ENCODE results near the gene ABCC6.
"Not testable (repeated sequence)": the region's sequence is repeated elsewhere in the genome, so short reads cannot be mapped to it uniquely, and the experiment has no call there.

The ABCC6 gene

DNA sequence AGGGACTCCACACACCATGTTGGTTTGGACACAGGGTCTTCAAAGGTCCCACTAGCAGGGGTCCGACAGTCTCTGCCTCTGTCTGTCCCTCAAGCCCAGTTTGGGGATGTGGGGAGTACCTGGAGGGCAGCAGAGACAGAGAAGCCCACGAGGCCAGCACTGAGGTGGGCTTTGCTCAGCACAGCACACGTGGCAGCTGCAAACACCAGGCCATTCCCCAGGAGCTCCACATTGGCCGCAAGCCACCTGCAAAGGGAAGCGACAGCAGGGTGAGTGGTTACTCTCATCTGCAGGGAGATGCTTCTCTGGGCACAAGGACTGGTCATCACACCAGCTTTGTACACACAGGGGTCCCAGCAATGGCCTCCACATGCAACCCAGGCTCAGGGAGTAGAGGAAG, 62.0 kb downstream of the ABCC6 start:
- no peak for DNase-seq (ENCODE audit: low read depth)

DNA sequence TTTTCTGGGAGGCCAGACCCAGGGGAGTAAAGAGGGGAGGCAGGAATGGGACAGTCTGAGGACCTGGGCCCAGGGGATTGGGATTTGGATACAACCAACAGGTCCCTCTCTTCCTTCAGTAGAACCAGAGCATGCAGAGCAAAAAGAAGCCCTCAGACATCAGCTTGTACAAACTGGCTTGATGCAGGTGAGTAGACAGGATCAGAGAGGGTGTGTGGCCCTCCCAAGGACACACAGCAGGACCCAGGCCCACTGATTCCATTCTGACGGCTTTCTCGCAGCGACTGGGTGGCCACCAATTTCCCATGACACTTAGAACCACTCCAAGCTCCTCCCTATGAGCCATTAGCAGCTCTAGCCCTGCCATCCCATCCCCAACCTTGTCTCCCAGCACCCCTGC, 63.6 kb downstream of the ABCC6 start:
- DNase-seq (ENCODE audit: low read depth) = no peak

- no peak for DNase-seq (ENCODE audit: low read depth)
Measured at GRCh38 chr16:16158741-16159374, 64.4 kb downstream of the ABCC6 start.

- no peak for DNase-seq (ENCODE audit: low read depth)
Measured at GRCh38 chr16:16158082-16158658, 65.1 kb downstream of the ABCC6 start.

- DNase-seq (ENCODE audit: low read depth) = no peak
Measured at GRCh38 chr16:16157166-16157565, 66.1 kb downstream of the ABCC6 start.

GRCh38 chr16:16155234-16155633, 68.1 kb downstream of the ABCC6 start:
- DNase-seq (ENCODE audit: low read depth) = no peak

DNA sequence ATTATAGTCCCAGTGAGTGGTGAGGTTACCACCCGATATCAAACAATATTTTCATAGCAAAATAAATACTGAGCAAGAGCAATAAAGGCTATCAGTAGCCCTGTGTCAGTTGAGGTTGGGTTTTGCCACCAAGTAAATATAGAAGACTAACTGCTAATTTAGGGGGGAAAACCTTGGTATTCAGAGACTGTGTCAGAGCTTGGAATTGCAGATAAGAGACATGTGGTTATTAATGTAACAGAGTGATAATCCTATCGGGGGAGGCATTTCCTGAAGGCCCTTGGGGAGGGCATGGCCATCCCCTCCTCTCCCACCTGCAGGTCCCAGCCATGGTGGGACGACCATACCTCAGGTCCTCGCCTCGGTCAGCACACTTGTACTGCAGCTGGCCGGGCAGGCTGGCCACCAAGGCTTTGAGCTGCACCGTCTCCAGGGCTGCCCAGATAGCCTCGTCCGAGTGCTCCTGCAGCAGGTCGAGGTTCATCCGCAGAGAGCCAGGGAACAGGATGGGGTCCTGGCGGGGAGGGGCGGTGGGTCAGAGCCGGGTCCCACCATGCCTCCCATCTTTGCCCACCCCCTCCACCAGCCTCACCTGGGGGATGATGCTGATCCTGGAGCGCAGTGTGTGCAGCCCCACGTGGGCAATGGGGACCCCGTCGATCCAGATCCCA, 68.9 kb downstream of the ABCC6 start:
- no peak for DNase-seq (ENCODE audit: low read depth)

DNA sequence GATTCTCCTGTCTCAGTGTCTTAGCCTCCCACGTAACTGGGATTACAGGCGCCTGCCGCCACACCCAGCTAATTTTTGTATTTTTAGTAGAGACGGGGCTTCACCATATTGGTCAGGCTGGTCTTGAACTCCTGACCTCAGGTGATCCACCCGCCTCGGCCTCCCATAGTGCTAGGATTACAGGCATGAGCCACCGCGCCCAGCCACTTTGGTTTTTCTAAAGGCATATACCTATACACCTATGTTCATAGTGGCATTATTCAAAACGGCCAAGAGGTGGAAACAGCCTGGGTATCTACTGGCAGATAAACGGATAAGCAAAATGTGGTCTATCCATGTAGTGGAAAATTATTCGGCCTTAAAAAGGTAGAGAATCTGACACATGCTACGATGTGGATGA, 70.3 kb downstream of the ABCC6 start:
- not testable (repeated sequence) for DNase-seq (ENCODE audit: low read depth)

GRCh38 chr16:16151315-16151714, 72.0 kb downstream of the ABCC6 start:
- no peak for DNase-seq (ENCODE audit: low read depth)

- DNase-seq (ENCODE audit: low read depth) = no peak
Measured at GRCh38 chr16:16150878-16151152, 72.5 kb downstream of the ABCC6 start.

GRCh38 chr16:16150117-16150877, 73.0 kb downstream of the ABCC6 start:
- peak; percentile 53 for DNase-seq (ENCODE audit: low read depth)

DNA sequence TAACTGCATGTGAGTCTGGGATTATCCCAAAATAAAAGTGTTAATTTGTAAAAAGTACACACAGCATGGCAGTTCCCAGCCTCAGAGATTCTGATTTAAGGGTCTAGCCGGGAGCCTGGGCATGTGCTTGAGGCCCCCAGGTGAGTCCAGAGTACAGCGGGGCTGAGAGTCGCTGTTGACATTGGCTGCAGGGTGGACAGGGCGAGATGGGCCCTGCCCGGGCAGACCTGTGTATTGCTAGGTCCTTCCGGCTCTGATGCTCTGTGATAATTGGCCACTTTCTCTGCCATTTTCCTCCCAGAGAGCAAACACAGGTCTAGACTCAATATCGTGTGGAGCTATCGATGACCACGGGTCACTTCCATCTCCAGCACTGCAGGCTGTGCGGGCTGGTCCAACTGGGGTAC, 73.6 kb downstream of the ABCC6 start:
- DNase-seq (ENCODE audit: low read depth) = no peak

DNA sequence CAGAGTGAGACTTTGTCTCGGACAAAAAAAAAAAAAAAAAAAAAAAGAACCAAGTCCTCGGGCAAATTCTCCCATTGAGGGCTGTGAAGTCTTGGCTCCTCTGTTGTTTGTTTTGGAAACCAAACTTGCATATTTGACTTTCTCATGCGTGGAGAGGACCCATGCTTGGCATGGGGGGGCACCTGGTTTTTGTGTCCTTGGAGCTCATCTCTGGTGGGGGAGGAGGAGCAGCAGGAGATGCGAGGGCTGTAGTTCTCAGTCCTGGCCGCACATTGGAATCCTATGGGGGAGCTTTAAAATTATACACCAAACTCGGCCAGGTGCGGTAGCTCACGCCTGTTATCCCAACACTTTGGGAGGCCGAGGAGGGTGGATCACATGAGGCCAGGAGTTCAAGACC, 74.5 kb downstream of the ABCC6 start:
- DNase-seq (ENCODE audit: low read depth) = no peak

GRCh38 chr16:16148000-16148599, 75.2 kb downstream of the ABCC6 start:
- DNase-seq (ENCODE audit: low read depth) = not testable (repeated sequence)

DNA sequence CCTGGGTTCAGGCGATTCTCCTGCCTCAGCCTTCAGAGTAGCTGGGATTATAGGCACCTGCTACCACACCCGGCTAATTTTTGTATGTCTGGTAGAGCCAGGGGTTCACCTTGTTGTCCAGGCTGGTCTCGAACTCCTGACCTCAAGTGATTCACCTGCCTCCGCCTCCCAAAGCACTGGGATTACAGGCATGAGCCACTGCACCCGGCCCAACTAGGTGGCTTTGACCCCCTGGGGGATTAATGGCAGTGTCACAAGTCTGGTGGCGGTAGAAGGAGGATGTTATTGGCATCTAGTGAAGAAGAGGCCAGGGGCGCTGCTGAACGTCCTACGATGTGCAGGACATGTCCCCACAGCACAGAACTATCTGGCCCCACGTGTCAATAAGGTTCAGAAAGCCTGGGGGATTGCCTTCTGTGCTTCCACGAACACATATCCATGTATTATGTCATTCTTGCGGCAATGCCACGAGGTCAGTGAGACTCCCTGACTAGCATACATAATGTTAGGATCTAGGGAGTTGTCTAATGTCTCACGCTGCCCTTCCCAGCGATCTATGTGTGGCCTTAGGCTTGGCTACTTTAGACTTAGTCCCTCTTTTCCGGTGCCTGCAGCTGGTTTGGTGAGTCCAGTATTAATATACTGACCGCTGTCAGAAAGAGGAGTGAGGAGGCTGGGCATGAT, 75.8 kb downstream of the ABCC6 start:
- DNase-seq (ENCODE audit: low read depth) = no peak

DNA sequence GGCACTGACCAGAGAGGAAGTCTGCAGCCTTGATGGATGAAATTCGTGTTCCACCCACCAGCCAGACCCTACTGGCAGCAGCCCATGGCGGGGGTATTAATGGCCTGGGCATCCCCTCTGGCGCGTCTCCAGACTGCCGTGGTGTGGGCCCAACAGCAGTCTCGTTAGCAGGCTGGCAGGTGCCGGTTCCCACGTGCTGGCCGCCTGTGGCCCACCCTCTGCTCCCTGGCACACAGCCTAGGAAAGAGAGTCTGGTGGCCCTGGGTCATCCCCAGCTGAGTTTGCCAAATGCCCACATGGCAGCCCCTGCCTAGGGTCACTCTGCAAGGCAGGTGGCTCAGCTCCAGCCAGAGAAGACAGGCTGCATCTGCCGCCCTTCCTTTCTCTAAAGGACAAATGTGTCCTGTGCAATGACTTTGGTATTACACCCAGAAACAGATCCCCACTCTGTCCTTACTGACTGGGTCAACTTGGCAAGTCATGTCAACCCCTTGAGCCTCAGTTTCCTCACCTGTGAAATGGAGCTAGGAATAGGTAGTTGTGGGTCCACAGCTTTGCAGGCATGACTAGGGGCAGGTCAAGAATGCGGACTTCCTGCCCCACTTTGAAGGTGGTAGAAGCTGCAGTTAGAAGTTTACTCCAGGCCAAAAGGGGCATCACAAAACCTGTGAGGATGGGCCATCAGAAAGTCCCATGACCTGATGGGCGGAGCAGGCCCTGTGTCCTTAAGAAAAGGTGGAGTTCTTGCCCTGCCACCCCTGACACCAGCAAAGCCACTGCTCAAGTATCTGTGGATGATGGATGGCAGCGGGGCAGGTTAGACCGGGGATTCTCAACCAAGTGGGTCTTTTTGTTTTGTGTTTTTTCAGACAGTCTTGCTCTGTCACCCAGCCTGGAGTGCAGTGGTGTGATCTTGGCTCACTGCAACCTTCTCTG, 76.6 kb downstream of the ABCC6 start:
- no peak for DNase-seq (ENCODE audit: low read depth)

- no peak for DNase-seq (ENCODE audit: low read depth)
Measured at GRCh38 chr16:16145286-16145685, 78.0 kb downstream of the ABCC6 start.

GRCh38 chr16:16144416-16144815, 78.9 kb downstream of the ABCC6 start:
- DNase-seq (ENCODE audit: low read depth) = no peak

- DNase-seq (ENCODE audit: low read depth) = no peak
Measured at GRCh38 chr16:16143931-16144330, 79.4 kb downstream of the ABCC6 start.

- no peak for DNase-seq (ENCODE audit: low read depth)
Measured at GRCh38 chr16:16143038-16143763, 80.1 kb downstream of the ABCC6 start.
